Osteoblast (primary cell): ENCODE data around the gene FOXO6. TPM values are rescaled to one million over a fixed set of nuclear protein-coding genes. Genes with fewer than 3 reads are reported as not detected.

Experiments
- DNase-seq: peaks from one replicate; pipeline ENCODE4 v3.0.0; 2011; ENCODE audit warnings: low spot score, mixed read lengths; ENCODE audit not compliant: insufficient read length; ENCODE audit errors: missing footprints
- H2AFZ ChIP-seq: 2 replicates; pipeline ENCODE4 v1.6.0; 2011; ENCODE audit warnings: mild to moderate bottlenecking, low read length
- H3K27ac ChIP-seq: 2 replicates; pipeline ENCODE4 v1.5.1; 2011; ENCODE audit warnings: mild to moderate bottlenecking, low read depth, low read length, moderate library complexity
- H3K27me3 ChIP-seq: 2 replicates; pipeline ENCODE4 v1.6.0; 2012; ENCODE audit warnings: mild to moderate bottlenecking, control low read depth, inconsistent platforms, low read length, moderate library complexity; ENCODE audit not compliant: insufficient read depth
- H3K36me3 ChIP-seq: 2 replicates; pipeline ENCODE4 v1.5.1; 2011; ENCODE audit warnings: mild to moderate bottlenecking, low read length, control low read depth, moderate library complexity; ENCODE audit not compliant: insufficient read depth
- H3K4me1 ChIP-seq: 2 replicates; pipeline ENCODE4 v1.5.1; 2011; ENCODE audit warnings: mild to moderate bottlenecking, low read length, control low read depth, moderate library complexity; ENCODE audit not compliant: insufficient read depth
- H3K4me2 ChIP-seq: 2 replicates; pipeline ENCODE4 v1.6.0; 2011; ENCODE audit warnings: mild to moderate bottlenecking, low read length; ENCODE audit not compliant: insufficient read depth
- H3K4me3 ChIP-seq: fragments of 200-600 bp; sonication (generic); 3 replicates; pipeline ENCODE4 v1.5.1; 2012; ENCODE audit warnings: mild to moderate bottlenecking, low read length, inconsistent platforms; ENCODE audit not compliant: insufficient read depth
- H3K79me2 ChIP-seq: 2 replicates; pipeline ENCODE4 v1.6.0; 2012; ENCODE audit warnings: mild to moderate bottlenecking, low read length, control low read depth, inconsistent platforms; ENCODE audit not compliant: insufficient read depth
- H3K9me3 ChIP-seq: 2 replicates; pipeline ENCODE4 v1.5.1; 2011; ENCODE audit warnings: low read depth, low read length, control low read depth
- H4K20me1 ChIP-seq: 2 replicates; pipeline ENCODE4 v1.6.0; 2012; ENCODE audit warnings: mild to moderate bottlenecking, low read length, control low read depth; ENCODE audit not compliant: insufficient read depth
- CTCF ChIP-seq: IDR thresholded peaks from 2 replicates; pipeline ENCODE4 v1.5.1; 2011; ENCODE audit warnings: mild to moderate bottlenecking, low read depth, low read length, moderate library complexity; ENCODE audit errors: extremely low read depth
- total RNA-seq: library from RNA; depleted of rRNA; stranded (reverse); fragments of >200 nt; gene quantifications from 2 replicates; pipeline ENCODE4 v1.2.3, GENCODE V29; 2012

The FOXO6 gene
- total RNA-seq, 1 donor: not detected

- Histone ChIP-seq H3K27me3 (no peaks in the 10 kb centered on the region), H3K4me1 (no peaks in the 10 kb centered on the region), H3K4me3 (no peak overlapping the region), H2AFZ (no peak overlapping the region), H3K4me2 (no peak overlapping the region), H4K20me1 (peaks cover 3% of the 10 kb centered on the region), H3K79me2 (no peaks in the 10 kb centered on the region), H3K36me3 (no peaks in the 10 kb centered on the region), H3K9me3 (no peaks in the 10 kb centered on the region), H3K27ac (no peak overlapping the region)
- TF ChIP-seq CTCF: no peak
- no peak for DNase-seq
Observed at GRCh38 chr1:41341772-41342562, 19.3 kb upstream of the FOXO6 start.

- H3K4me2 ChIP-seq: no peak overlapping the region
Observed at GRCh38 chr1:41342774-41343355, 18.4 kb upstream of the FOXO6 start.

GRCh38 chr1:41343790-41344699 is 17.2 kb upstream of the FOXO6 start:
- H3K27me3 ChIP-seq: no peaks in the 10 kb centered on the region
- no peaks in the 10 kb centered on the region for H3K4me1 ChIP-seq
- no peaks in the 10 kb centered on the region for H3K9me3 ChIP-seq
- no peaks in the 10 kb centered on the region for H3K79me2 ChIP-seq
- H2AFZ ChIP-seq: no peak overlapping the region
- no peaks in the 10 kb centered on the region for H3K36me3 ChIP-seq
- DNase-seq: no peak
- H3K27ac ChIP-seq: no peak overlapping the region
- H4K20me1 ChIP-seq: peaks cover 3% of the 10 kb centered on the region
- no peak overlapping the region for H3K4me2 ChIP-seq
- no peak overlapping the region for H3K4me3 ChIP-seq
- no peak for TF ChIP-seq CTCF

More at GRCh38 chr1:41342774-41343355, 18.4 kb upstream of the FOXO6 start:
- TF ChIP-seq CTCF: no peak
- Histone ChIP-seq H3K79me2 (no peaks in the 10 kb centered on the region), H3K27me3 (no peaks in the 10 kb centered on the region), H3K4me1 (no peaks in the 10 kb centered on the region), H3K27ac (no peak overlapping the region), H2AFZ (no peak overlapping the region), H3K36me3 (no peaks in the 10 kb centered on the region), H3K9me3 (no peaks in the 10 kb centered on the region), H3K4me3 (no peak overlapping the region), H4K20me1 (peaks cover 3% of the 10 kb centered on the region)
- DNase-seq: no peak
